Measurements from ENCODE around the gene TPM2.

The TPM2 gene

GRCh38 chr9:35718721-35719511 is 29.2 kb upstream of the TPM2 start:
- no peak for DNase-seq (ENCODE audit: low spot score)

GRCh38 chr9:35717132-35717870 is 27.6 kb upstream of the TPM2 start:
- DNase-seq (ENCODE audit: low spot score) = no peak

- no peak for DNase-seq (ENCODE audit: low spot score)
Measured at GRCh38 chr9:35716230-35716629, 26.5 kb upstream of the TPM2 start.

- DNase-seq (ENCODE audit: low spot score) = no peak
Measured at GRCh38 chr9:35714579-35715252, 25.0 kb upstream of the TPM2 start.

GRCh38 chr9:35714123-35714522 is 24.4 kb upstream of the TPM2 start:
- DNase-seq (ENCODE audit: low spot score) = no peak

GRCh38 chr9:35713578-35713977 is 23.9 kb upstream of the TPM2 start:
- DNase-seq (ENCODE audit: low spot score) = no peak

- DNase-seq (ENCODE audit: low spot score) = no peak
Measured at GRCh38 chr9:35712762-35713400, 23.2 kb upstream of the TPM2 start.

GRCh38 chr9:35711501-35712428 is 22.0 kb upstream of the TPM2 start:
- no peak for DNase-seq (ENCODE audit: low spot score)

- DNase-seq (ENCODE audit: low spot score) = no peak
Measured at GRCh38 chr9:35710818-35711500, 21.2 kb upstream of the TPM2 start.

GRCh38 chr9:35708146-35708545 is 18.4 kb upstream of the TPM2 start:
- DNase-seq (ENCODE audit: low spot score) = no peak

GRCh38 chr9:35706951-35707350 is 17.2 kb upstream of the TPM2 start:
- no peak for DNase-seq (ENCODE audit: low spot score)

GRCh38 chr9:35705836-35706430 is 16.2 kb upstream of the TPM2 start:
- DNase-seq (ENCODE audit: low spot score) = no peak

GRCh38 chr9:35705372-35705771 is 15.6 kb upstream of the TPM2 start:
- DNase-seq (ENCODE audit: low spot score) = no peak

- no peak for DNase-seq (ENCODE audit: low spot score)
Measured at GRCh38 chr9:35703906-35704672, 14.4 kb upstream of the TPM2 start.

GRCh38 chr9:35702696-35703095 is 13.0 kb upstream of the TPM2 start:
- no peak for DNase-seq (ENCODE audit: low spot score)

GRCh38 chr9:35700942-35701341 is 11.2 kb upstream of the TPM2 start:
- DNase-seq (ENCODE audit: low spot score) = no peak

GRCh38 chr9:35700031-35700430 is 10.3 kb upstream of the TPM2 start:
- no peak for DNase-seq (ENCODE audit: low spot score)

- no peak for DNase-seq (ENCODE audit: low spot score)
Measured at GRCh38 chr9:35698231-35698630, 8.5 kb upstream of the TPM2 start.

- no peak for DNase-seq (ENCODE audit: low spot score)
Measured at GRCh38 chr9:35697486-35697885, 7.8 kb upstream of the TPM2 start.

All from left forelimb (tissue), 1 donor.